ENCODE measurements around the gene HGS. TPM values are rescaled to one million over a fixed set of nuclear protein-coding genes. Genes with fewer than 3 reads are reported as not detected.
"Not testable (repeated sequence)": the region's sequence is repeated elsewhere in the genome, so short reads cannot be mapped to it uniquely, and the experiment has no call there.

Gene HGS
- total RNA-seq, 4 donors from 2014 or later = 91.0 to 181 (median 107) TPM

DNA sequence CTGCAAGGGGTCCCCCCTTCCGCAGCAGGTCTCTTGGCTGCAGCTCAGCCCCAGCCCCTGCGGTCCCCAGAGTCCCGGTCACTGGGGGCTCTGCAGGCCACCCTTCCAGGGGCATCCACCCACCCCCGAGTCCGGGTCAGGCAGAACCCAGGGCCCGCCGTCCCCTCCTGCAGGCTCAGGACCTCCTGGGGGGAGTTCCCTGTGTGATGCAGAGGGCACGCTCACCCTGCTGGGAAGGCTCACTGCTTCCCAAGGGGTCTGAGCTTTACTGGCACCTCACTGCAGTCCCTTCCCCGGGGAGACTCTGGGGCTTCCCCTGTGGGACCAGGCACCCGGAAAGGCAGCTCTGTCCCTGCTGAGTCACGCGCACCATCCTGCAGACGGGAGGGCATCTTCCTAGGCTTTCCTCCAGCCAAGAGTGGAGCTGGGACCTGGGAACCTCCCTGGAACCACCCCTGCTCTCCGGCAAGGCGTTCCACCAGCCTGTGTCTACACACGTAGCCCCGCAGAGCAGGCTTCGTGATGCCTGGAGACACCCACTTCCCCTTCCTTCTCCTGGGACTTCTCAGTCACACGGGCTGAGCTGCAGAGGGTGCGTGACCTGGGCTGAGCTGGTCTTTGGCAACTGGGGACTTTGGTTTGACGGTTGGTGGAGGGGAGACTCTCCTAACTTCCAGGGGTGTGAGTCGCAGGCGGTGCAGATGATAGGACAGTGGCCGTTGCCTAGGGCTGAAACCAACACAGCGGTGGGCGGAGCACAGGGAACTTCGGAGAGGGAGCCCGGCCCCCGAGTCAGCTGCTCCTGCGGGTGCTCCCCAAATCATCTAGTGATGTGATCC lies 51.7 kb downstream of the HGS start:
- no peaks in the 10 kb centered on the region for H3K36me3 ChIP-seq
- DNase-seq (ENCODE audit: low spot score in 2 of 2) = peak in 1 of 2 donors; percentile 68
- peak overlapping the region; percentile 37 for H3K4me3 ChIP-seq
- peaks cover 57% of the 10 kb centered on the region for H3K4me1 ChIP-seq
- peak overlapping the region; percentile 85 for H3K27ac ChIP-seq
- 15% methylated on average over 11 of the region's 30 CpGs for WGBS
- no peaks in the 10 kb centered on the region for H3K9me3 ChIP-seq
- peaks cover 12% of the 10 kb centered on the region for H3K27me3 ChIP-seq
- no peak for TF ChIP-seq POLR2AphosphoS5 (IDR thresholded peaks at IDR 0.05)

DNA sequence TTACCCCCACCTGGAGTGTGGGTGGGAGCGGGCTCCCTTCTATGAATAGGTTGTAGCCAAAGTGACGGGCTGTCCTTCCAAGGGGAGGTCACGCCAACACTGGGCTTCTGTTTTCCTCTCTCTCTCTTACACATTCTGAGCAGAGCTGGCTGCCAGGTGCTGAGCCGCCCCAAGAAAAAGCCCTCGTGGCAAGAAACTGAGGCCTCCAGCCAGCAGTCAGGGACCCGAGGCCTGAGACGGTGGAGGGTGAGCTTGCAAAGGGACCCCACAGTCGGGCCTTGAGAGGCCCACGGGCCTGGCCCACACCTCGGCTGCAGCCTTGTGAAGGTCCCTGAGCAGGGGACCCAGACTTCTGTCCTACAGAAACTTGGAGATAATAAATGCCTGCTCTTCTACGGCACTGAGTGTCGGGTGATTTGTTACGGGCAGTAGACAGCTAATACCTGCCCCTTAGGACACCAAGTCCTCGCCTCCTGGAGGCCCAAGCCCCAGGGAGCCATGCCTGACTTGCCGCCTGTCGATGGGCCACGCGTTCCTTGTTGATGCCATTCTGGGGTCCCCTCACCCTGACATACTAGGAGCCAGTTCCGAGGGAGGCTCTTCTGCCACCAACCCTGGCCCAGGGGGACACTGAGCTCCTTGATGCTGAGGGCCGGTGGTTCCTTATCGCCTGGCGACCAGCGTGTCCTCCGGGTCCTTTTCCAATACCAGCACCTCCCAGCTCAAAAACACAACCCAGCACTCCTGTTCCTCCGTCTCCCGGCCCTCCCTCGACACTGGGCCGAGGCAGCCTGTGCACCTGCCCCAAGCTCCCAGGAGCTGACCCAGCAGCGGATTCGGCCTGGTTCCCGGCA lies 54.4 kb downstream of the HGS start:
- TF ChIP-seq POLR2AphosphoS5 (IDR thresholded peaks at IDR 0.05) = no peak
- no peak for TF ChIP-seq POLR2A (IDR thresholded peaks at IDR 0.05)
- TF ChIP-seq EP300 (IDR thresholded peaks at IDR 0.05) = no peak
- TF ChIP-seq, protein P1, sequence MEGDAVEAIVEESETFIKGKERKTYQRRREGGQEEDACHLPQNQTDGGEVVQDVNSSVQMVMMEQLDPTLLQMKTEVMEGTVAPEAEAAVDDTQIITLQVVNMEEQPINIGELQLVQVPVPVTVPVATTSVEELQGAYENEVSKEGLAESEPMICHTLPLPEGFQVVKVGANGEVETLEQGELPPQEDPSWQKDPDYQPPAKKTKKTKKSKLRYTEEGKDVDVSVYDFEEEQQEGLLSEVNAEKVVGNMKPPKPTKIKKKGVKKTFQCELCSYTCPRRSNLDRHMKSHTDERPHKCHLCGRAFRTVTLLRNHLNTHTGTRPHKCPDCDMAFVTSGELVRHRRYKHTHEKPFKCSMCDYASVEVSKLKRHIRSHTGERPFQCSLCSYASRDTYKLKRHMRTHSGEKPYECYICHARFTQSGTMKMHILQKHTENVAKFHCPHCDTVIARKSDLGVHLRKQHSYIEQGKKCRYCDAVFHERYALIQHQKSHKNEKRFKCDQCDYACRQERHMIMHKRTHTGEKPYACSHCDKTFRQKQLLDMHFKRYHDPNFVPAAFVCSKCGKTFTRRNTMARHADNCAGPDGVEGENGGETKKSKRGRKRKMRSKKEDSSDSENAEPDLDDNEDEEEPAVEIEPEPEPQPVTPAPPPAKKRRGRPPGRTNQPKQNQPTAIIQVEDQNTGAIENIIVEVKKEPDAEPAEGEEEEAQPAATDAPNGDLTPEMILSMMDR (IDR thresholded peaks at IDR 0.05) = no peak
- 93% methylated on average over 20 of the region's 31 CpGs for WGBS
- no peak for DNase-seq (ENCODE audit: low spot score in 2 of 2)

DNA sequence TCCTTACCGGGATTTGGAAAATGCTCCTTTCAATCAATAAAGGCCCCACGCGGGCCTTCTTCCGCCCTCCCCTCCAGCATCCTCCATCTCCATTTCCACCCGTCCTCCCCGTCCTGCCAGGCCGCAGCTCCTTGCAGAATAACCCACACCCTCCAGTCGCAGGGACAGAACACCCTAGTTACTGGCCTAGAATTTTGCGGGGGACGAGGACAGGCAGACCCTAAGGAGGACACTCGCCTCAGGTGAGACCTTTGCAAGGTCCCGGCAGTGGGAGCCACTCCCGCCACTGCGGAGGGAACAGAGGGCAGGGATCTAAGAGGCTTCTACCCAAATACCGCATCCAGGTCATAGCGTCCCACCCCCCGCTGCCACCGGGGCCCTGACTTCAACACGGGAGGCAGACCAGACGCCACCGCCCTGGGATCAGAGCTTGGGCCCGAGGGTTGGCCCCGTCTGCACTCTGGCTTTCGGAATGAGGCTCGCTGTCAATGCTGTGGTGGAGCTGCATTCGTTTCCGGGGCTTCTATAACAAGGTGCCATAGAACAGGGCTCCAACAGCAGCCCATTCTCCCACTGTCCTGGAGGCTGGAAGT lies 55.1 kb downstream of the HGS start:
- TF ChIP-seq, protein P1 (IDR thresholded peaks at IDR 0.05) = no peak
- no peak for TF ChIP-seq EP300 (IDR thresholded peaks at IDR 0.05)
- no peak for TF ChIP-seq POLR2AphosphoS5 (IDR thresholded peaks at IDR 0.05)
- Histone ChIP-seq H3K9me3 (no peaks in the 10 kb centered on the region), H3K27ac (no peak overlapping the region), H3K27me3 (peaks cover 10% of the 10 kb centered on the region), H3K4me1 (peaks cover 26% of the 10 kb centered on the region), H3K4me3 (no peak overlapping the region), H3K36me3 (no peaks in the 10 kb centered on the region)
- WGBS = 88% methylated on average over 20 of the region's 27 CpGs
- no peak for DNase-seq (ENCODE audit: low spot score in 2 of 2)

More for the DNA sequence above, 54.4 kb downstream of the HGS start:
- H3K9me3 ChIP-seq = no peaks in the 10 kb centered on the region
- no peak overlapping the region for H3K4me3 ChIP-seq
- H3K36me3 ChIP-seq = no peaks in the 10 kb centered on the region
- H3K4me1 ChIP-seq = peaks cover 32% of the 10 kb centered on the region
- H3K27me3 ChIP-seq = peaks cover 10% of the 10 kb centered on the region
- no peak overlapping the region for H3K27ac ChIP-seq

- H3K27ac ChIP-seq; H3K27me3 ChIP-seq; H3K36me3 ChIP-seq; DNase-seq (ENCODE audit: low spot score in 2 of 2); H3K4me3 ChIP-seq; H3K9me3 ChIP-seq: not testable (repeated sequence)
- H3K4me1 ChIP-seq = peaks cover 19% of the 10 kb centered on the region
- WGBS = 91% methylated on average over 8 of the region's 8 CpGs
Observed at GRCh38 chr17:81739593-81739992, 55.8 kb downstream of the HGS start.

DNA sequence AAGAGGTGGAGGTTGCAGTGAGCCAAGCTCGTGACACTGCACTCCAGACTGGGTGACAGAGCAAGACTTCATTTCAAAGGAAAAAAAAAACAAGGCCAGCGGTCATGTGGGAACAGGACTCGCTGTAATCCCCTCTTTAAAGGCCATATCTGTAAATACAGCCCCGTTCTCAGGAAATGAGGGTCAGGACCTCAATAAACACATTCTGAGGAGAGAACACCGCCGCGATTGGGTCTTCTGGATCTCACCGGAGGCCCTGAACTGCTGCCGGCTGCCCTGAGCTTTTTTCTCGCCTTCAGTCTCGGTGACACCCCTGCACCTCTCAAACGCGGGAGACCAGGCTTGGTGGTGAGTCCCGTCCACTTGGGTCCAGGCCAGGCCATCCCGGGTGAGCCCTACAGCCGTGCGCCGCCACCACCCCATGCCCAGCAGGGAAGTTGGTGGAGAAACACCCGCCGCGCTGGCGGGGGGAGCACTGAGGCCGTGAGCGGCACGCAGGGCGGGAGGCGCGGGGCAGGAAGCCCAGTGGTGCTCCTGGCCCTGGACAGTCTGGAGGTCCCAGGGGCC lies 56.7 kb downstream of the HGS start:
- 65% methylated on average over 27 of the region's 28 CpGs for WGBS
- no peak overlapping the region for H3K27ac ChIP-seq
- TF ChIP-seq POLR2A (IDR thresholded peaks at IDR 0.05) (no peak), EP300 (IDR thresholded peaks at IDR 0.05) (no peak), POLR2AphosphoS5 (IDR thresholded peaks at IDR 0.05) (no peak)
- TF ChIP-seq, protein P1 (IDR thresholded peaks at IDR 0.05) = no peak
- H3K4me1 ChIP-seq = peaks cover 11% of the 10 kb centered on the region
- peaks cover 10% of the 10 kb centered on the region for H3K27me3 ChIP-seq
- no peaks in the 10 kb centered on the region for H3K9me3 ChIP-seq
- no peak overlapping the region for H3K4me3 ChIP-seq
- H3K36me3 ChIP-seq = no peaks in the 10 kb centered on the region
- peak in 1 of 2 donors; percentile 62 for DNase-seq (ENCODE audit: low spot score in 2 of 2)
